ENCODE data around the gene TNP2.

DNA sequence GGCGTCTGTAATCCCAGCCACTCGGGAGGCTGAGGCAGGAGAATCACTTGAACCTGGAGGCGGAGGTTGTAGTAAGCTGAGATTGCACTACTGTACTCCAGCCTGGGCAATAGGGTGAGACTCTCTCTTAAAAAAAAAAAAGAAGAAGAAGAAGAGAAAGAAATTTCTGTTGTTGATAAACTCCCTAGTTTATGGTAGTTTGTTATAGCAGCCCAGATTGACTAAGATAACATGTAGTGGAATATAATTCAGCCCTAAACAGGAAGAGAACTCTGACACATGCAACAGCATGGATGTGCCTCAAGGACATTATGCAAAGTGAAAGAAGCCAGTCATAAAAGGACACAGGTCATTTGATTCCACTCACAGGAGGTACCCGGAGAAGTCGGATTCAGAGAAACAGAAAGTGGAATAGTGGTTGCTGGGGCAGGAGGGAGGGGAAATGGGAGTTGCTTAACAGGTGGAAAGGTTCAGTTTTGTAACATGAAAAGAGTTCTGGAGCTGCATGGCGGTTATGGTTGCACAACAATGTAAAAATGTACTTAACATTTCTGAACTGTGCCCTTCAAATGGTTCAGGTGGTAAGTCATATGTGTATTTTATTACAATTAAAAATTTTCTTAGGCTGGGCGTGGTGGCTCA lies 38.0 kb upstream of the TNP2 start:
- TF ChIP-seq, protein P1, sequence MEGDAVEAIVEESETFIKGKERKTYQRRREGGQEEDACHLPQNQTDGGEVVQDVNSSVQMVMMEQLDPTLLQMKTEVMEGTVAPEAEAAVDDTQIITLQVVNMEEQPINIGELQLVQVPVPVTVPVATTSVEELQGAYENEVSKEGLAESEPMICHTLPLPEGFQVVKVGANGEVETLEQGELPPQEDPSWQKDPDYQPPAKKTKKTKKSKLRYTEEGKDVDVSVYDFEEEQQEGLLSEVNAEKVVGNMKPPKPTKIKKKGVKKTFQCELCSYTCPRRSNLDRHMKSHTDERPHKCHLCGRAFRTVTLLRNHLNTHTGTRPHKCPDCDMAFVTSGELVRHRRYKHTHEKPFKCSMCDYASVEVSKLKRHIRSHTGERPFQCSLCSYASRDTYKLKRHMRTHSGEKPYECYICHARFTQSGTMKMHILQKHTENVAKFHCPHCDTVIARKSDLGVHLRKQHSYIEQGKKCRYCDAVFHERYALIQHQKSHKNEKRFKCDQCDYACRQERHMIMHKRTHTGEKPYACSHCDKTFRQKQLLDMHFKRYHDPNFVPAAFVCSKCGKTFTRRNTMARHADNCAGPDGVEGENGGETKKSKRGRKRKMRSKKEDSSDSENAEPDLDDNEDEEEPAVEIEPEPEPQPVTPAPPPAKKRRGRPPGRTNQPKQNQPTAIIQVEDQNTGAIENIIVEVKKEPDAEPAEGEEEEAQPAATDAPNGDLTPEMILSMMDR (IDR thresholded peaks at IDR 0.05 in 4 of 5, conservative IDR thresholded peaks at IDR 0.05 in 1 of 5) = no peak
- no peak for TF ChIP-seq POLR2A (IDR thresholded peaks at IDR 0.05)
